Measurements from ENCODE around the gene ZNF354B. TPM values are rescaled to one million over a fixed set of nuclear protein-coding genes. Genes with fewer than 3 reads are reported as not detected.
A peak's percentile ranks its signal among the peaks of the same experiment; 100 is the strongest.

ZNF354B gene
- total RNA-seq: 10.3 and 11.3 TPM in 2 replicates

DNA sequence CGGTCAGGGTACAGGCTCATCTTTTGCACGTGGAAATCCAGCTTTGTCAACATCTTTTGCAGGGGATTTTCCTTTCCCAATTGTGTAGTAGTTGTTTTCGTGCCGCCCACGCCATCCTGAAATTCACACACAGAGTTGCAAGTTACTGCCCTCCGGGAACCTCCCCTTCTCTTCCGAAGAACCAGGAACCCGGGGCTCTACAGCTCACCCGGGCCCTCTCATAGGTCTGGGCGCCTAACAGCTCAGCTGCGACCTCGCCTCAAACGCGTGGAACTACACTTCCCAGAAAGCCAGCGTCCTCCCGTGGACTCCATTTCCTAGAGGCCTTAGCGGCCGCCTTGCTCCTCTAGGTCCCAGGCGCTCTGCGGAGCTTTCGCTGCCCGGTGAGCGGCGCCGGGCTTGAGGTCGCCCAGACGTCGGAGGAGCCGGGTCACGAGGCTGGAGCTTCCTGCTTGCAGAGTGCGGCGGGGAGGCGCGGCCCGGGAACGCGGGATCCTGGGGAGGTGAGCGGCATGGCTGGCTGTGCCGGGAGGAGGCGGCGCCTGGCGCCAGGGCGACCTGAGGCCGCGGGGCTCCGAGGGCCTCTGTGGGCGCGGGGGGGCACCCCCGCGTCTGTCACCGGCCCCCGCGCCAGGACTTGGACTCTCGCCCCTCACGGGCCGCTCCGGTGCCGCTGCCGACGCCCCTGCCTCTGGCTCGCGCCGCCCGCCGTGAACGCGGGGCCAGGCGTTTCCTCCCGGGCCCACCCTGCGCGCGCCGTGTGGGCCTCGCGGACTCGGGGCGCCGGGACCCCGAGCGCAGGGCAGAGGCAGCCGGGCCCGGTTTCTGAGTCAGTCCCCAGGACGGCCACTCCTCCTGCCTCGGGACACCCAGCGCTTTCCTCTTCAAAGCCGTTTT, at the start of gene ZNF354B:
TSS of gene ZNF354B (plus strand) at position 329 of the 897 bp plus-strand sequence. CDS start 1,095 bp downstream, outside the sequence.
- TF ChIP-seq, protein P1, sequence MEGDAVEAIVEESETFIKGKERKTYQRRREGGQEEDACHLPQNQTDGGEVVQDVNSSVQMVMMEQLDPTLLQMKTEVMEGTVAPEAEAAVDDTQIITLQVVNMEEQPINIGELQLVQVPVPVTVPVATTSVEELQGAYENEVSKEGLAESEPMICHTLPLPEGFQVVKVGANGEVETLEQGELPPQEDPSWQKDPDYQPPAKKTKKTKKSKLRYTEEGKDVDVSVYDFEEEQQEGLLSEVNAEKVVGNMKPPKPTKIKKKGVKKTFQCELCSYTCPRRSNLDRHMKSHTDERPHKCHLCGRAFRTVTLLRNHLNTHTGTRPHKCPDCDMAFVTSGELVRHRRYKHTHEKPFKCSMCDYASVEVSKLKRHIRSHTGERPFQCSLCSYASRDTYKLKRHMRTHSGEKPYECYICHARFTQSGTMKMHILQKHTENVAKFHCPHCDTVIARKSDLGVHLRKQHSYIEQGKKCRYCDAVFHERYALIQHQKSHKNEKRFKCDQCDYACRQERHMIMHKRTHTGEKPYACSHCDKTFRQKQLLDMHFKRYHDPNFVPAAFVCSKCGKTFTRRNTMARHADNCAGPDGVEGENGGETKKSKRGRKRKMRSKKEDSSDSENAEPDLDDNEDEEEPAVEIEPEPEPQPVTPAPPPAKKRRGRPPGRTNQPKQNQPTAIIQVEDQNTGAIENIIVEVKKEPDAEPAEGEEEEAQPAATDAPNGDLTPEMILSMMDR (IDR thresholded peaks at IDR 0.05; ENCODE audit: insufficient read depth, low read length, poor library complexity, severe bottlenecking): no peak
- no peaks in the 10 kb centered on the region for H3K36me3 ChIP-seq (ENCODE audit: control insufficient read depth, insufficient read depth, low read length)
- DNase-seq (ENCODE audit: low read depth): peak; percentile 82
- H3K27me3 ChIP-seq (ENCODE audit: control insufficient read depth, insufficient read depth, low read length): no peaks in the 10 kb centered on the region
- H3K4me3 ChIP-seq (ENCODE audit: low read depth, low read length): peak within 1 kb of the TSS; percentile 56

DNA sequence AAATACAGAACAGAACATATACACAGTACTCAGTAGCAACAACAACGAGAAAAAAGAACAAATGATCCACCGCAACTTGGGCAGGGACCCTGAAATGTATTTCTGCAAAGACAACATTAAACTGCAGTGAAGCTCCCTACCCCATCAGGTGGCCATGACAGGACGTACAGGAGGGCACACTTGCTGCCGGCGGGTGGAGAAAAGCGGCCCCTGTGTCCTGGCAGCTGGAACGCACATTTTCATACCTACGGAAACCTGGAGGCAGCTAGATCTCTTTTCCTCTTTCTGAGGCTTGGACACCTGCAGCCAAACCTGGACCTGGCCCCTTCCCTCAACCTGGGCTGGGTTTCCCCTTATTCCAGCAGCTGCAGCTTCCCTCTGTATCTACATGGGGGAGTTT, 42.2 kb upstream of the ZNF354B start:
- no peaks in the 10 kb centered on the region for H3K36me3 ChIP-seq (ENCODE audit: control insufficient read depth, insufficient read depth, low read length)
- no peak overlapping the region for H3K4me3 ChIP-seq (ENCODE audit: low read depth, low read length)
- DNase-seq (ENCODE audit: low read depth): no peak
- TF ChIP-seq, protein P1 (IDR thresholded peaks at IDR 0.05; ENCODE audit: insufficient read depth, low read length, poor library complexity, severe bottlenecking): no peak
- H3K27me3 ChIP-seq (ENCODE audit: control insufficient read depth, insufficient read depth, low read length): no peaks in the 10 kb centered on the region

DNA sequence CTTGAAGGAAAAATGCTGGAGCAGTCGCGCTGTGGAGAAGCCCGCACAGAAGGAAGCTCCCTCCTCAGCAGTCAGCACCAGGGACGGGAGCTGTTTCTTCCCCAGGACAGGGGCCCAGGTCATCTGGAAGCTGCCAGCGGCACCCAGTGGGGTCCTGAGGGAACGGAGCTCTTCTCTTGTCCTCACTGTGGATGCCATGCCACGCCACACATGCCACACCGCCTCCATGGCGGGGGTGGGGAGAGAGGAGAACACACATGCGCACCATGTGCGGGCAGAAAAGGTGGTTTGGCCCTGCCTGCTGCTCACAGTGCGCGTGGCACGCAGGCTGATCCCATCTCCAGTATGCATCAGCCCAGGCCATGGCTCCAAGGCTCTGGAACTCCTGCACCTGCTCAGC, 41.7 kb upstream of the ZNF354B start:
- Histone ChIP-seq H3K4me3 (ENCODE audit: low read depth, low read length) (no peak overlapping the region), H3K27me3 (ENCODE audit: control insufficient read depth, insufficient read depth, low read length) (no peaks in the 10 kb centered on the region), H3K36me3 (ENCODE audit: control insufficient read depth, insufficient read depth, low read length) (no peaks in the 10 kb centered on the region)
- DNase-seq (ENCODE audit: low read depth): no peak
- TF ChIP-seq, protein P1 (IDR thresholded peaks at IDR 0.05; ENCODE audit: insufficient read depth, low read length, poor library complexity, severe bottlenecking): no peak

DNA sequence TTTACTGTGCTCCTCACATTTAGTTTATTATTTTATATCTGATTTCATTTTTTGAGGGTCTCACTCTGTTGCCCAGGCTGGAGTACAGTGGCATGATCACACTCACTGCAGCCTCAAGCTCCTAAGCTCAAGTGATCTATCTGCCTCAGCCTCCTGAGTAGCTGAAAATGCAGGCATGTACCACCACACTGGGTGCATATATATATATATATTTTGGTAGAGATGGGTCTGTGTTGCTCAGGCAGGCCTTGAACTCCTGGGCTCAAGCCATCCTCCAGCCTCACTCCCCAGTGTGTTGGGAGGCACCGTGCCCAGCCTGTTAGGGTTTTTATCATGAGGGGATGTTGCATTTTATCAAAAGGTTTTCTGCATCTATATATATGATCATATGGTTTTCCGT, 39.8 kb upstream of the ZNF354B start:
- DNase-seq (ENCODE audit: low read depth): no peak
- H3K36me3 ChIP-seq (ENCODE audit: control insufficient read depth, insufficient read depth, low read length): no peaks in the 10 kb centered on the region
- H3K27me3 ChIP-seq (ENCODE audit: control insufficient read depth, insufficient read depth, low read length): no peaks in the 10 kb centered on the region
- TF ChIP-seq, protein P1 (IDR thresholded peaks at IDR 0.05; ENCODE audit: insufficient read depth, low read length, poor library complexity, severe bottlenecking): no peak
- no peak overlapping the region for H3K4me3 ChIP-seq (ENCODE audit: low read depth, low read length)

DNA sequence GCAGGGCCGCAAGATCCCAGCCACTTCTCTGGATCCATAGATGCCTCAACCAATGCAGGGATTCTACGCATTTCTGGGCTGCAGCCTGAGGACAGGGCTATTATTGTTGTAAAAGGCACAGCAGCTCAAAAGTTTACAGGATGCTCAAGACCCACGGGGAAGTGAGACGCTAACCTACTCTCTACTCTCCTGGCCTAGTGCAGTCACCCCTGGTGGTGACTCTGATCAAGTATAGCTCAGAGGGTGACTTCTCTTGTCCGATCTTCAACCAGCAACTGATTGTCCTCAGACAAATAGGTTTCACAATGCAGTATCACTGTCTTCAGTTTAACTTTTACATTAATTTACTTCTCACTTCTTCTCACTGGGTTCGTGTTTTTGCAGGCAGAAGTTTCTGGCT, 34.3 kb upstream of the ZNF354B start:
- Histone ChIP-seq H3K4me3 (ENCODE audit: low read depth, low read length) (no peak overlapping the region), H3K36me3 (ENCODE audit: control insufficient read depth, insufficient read depth, low read length) (no peaks in the 10 kb centered on the region), H3K27me3 (ENCODE audit: control insufficient read depth, insufficient read depth, low read length) (no peaks in the 10 kb centered on the region)
- TF ChIP-seq, protein P1 (IDR thresholded peaks at IDR 0.05; ENCODE audit: insufficient read depth, low read length, poor library complexity, severe bottlenecking): no peak
- DNase-seq (ENCODE audit: low read depth): no peak

Data from kidney epithelial cell (primary cell).